Rectal smooth muscle tissue (tissue), 1 donor: Measurements from ENCODE around the gene MYO5A.

ENCODE experiments used
- H3K27ac ChIP-seq: one replicate; pipeline ENCODE4 v1.7.0; 2013; ENCODE audit warnings: low read depth, low read length, inconsistent platforms
- H3K27me3 ChIP-seq: one replicate; pipeline ENCODE4 v1.7.0; 2013; ENCODE audit warnings: low read length; ENCODE audit not compliant: control insufficient read depth, insufficient read depth
- H3K36me3 ChIP-seq: one replicate; pipeline ENCODE4 v1.7.0; 2013; ENCODE audit warnings: low read length; ENCODE audit not compliant: control insufficient read depth, insufficient read depth
- H3K4me1 ChIP-seq: one replicate; pipeline ENCODE4 v1.7.0; 2013; ENCODE audit warnings: low read length; ENCODE audit not compliant: control insufficient read depth, insufficient read depth
- H3K4me3 ChIP-seq: one replicate; pipeline ENCODE4 v1.7.0; 2013; ENCODE audit warnings: low read length
- H3K9ac ChIP-seq: one replicate; pipeline ENCODE4 v1.7.0; 2013; ENCODE audit warnings: low read length

The MYO5A gene

DNA sequence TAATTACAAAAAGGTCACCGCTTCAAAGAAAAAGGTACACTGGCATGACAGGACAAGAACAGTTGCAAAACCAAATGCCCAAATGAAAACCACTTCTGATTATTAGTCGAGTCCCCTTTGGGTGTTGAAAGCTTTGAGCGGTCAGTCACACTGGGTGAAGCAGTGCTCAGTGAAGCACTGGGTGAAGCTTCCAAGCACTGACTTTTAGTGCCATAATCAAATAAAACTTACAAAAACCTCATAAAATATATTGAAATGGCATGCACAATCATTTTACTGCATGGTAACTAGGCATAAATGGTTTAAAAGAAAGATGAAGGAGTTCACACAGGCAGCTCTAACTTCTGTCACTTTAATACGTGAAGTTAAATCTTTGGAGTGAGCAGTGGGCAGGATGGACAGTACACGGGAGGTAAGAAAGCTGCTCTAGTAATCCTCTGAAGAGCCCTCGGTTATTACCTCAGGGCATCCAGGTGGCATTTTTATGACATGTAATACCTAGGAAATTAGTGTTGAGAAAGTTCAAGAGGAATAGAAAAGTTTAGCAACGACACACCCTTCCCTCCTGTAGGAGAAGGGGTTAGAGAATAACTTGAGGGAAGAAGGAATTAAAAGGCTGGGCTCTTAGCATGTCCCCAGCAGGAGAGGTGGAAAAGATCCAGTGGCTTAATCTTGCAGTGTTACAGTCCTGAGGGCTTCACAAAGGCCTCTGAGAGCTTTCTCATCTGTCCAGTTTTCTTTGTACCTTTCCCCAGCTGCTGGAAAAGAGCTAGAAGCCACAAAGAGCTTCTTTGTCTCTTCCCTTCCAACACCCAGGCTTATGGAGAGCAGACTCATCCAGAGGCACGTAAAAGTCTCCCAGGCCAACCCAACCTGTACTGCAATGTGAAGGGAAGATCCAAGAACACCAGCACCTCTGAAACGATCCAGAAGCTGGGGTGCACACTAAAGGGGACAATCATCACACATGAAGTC lies 168.2 kb downstream of the MYO5A start:
- Histone ChIP-seq H3K36me3 (no peaks in the 10 kb centered on the region), H3K4me1 (no peaks in the 10 kb centered on the region), H3K27me3 (no peaks in the 10 kb centered on the region), H3K27ac (no peak overlapping the region), H3K4me3 (no peak overlapping the region), H3K9ac (no peak overlapping the region)

DNA sequence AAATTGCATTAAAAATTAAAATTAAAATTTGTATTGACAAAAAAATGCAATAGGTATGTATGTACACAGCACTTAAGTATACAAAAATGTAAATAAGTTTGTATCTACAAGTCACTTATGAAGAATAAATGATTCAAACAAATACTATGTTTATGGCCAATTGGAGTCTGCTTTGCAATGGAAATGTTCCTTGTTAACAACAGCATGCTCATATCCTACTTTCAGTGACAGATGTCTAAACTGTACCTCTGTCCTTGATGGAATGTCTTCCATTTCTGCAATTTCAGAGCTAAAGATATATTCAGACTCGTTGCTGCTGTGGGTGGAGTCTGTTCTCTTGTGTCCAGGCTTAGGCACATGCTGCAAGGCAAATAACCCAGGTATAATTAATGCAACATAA lies 169.0 kb downstream of the MYO5A start:
- no peak overlapping the region for H3K27ac ChIP-seq
- H3K4me1 ChIP-seq = no peaks in the 10 kb centered on the region
- H3K4me3 ChIP-seq = no peak overlapping the region
- no peaks in the 10 kb centered on the region for H3K36me3 ChIP-seq
- H3K27me3 ChIP-seq = no peaks in the 10 kb centered on the region
- H3K9ac ChIP-seq = no peak overlapping the region

DNA sequence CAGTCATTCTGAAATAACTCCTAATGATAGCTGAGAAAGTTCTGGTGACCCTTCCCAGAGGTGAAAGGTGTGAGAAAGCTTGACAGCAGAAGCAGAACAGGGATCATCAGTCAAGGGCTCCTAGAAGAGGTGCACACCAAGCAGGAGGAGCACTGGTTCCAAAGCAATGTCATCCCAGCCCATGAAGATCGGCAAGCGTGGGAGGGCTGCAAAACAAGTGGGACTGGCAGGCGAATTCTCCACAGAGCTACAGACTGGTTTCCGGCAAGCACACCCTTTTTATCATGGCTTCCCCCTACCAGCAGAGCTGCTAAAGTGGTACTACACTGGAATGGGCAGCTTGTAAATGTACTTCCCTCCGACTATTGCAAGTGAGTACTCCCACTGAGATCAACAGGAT lies 170.7 kb downstream of the MYO5A start:
- H3K9ac ChIP-seq = no peak overlapping the region
- no peaks in the 10 kb centered on the region for H3K27me3 ChIP-seq

DNA sequence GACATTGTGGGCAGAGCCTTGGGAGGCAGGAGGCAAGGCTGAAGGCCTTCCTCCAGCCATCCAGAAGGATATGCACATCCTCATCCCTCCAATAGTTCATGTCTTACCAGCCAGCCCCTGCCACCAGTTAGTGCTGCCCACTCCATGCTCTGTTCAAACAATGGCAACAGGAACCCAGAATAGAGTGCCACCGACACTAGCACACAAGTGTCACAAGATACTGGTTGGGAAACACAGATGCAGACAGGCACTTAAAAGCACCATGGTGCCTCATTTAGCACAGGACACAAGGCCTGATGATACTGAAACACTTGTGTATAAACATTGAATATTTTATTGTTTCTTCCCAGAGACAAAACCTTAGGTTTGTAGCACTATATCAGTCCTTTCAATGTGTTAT lies 176.6 kb downstream of the MYO5A start:
- Histone ChIP-seq H3K4me3 (no peak overlapping the region), H3K9ac (no peak overlapping the region), H3K4me1 (no peaks in the 10 kb centered on the region), H3K27ac (no peak overlapping the region), H3K27me3 (no peaks in the 10 kb centered on the region), H3K36me3 (peaks cover 7% of the 10 kb centered on the region)

More for the DNA sequence above, 170.7 kb downstream of the MYO5A start:
- H3K4me1 ChIP-seq = no peaks in the 10 kb centered on the region
- H3K36me3 ChIP-seq = no peaks in the 10 kb centered on the region
- H3K4me3 ChIP-seq = no peak overlapping the region
- H3K27ac ChIP-seq = no peak overlapping the region

DNA sequence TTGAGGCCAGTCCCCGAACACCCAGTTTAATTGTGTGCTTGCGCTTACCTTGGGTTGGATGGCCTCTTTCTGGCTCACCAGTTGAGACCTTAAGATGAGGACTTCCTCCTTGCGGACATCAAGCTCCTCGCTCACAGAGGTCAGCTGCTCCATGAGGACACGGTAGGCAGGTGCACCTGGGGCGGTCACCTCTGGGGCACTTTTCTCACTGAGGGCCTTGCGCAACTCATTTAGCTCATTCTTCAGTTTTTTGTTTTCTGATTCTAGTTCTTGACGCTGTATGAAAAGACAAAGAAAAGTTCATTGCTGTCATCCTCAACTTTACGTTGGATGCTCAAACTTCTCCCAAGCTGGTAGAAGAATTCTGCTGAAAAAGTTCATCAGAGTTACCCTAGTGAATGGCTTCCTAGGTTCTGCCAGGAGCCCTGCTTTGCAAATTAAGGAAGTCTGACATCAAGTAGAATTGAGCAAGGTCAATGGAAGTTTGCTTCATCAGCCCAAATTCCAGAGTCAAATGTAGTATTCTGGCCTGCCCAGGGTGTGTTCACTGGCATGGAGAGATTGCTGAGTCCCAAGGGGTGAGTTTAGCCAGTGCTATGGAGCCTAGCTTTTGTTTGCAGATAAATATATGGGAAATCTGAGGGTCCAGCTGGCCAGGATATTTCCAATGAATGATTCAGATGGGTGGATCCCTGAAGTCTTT lies 177.3 kb downstream of the MYO5A start:
- Histone ChIP-seq H3K9ac (no peak overlapping the region), H3K4me3 (no peak overlapping the region), H3K4me1 (no peaks in the 10 kb centered on the region), H3K27me3 (no peaks in the 10 kb centered on the region), H3K27ac (no peak overlapping the region), H3K36me3 (peaks cover 7% of the 10 kb centered on the region)

DNA sequence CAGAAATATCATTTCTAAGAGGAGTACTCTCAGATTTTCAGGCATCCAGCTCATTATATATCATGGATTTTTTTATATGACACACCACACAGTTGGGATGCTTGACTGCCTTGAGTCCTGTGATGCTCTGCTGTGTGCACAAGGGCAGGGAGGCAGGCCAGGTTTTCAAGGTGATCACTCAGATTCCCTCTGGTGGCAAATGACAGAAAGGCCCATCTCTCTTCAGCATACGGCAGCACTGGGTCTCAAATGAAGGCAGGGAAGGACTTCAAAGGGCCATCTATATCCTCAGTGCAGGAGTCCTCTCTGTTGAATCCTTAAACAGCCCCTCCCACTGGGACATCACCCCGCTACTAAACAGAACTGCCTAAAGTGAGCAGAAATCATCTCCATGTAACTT lies 178.3 kb downstream of the MYO5A start:
- Histone ChIP-seq H3K9ac (no peak overlapping the region), H3K36me3 (peaks cover 7% of the 10 kb centered on the region), H3K27ac (no peak overlapping the region), H3K4me1 (no peaks in the 10 kb centered on the region), H3K4me3 (no peak overlapping the region), H3K27me3 (no peaks in the 10 kb centered on the region)

DNA sequence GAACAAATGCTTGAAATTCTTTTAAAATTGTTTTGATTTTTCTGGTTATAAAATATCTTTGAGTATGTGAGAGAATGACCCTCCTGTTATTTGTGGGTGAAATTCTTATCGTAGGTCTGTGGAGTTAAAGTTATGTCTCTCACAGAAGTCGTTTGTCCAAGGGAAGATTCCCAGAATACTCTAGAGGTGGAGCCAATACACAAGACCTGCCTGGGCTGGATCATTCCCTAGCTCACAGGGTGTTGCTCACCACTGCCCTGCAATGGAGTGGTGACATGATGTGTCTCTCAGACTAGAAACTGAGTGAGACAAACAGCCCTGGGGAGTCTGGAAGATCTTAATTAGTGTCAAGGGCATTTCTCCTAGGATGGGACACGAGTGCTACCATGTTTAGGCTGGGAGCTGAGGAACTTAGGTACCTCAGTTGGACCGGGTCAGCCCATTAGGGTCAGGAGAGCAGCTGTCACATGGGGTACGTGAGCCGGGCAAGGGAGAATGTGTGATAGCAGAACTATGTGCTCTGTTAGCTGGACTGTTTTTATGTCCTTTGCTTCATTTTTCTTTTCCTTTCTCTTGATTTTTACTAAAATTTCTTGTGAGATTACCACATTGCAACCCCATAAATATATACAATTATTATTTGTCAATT lies 179.5 kb downstream of the MYO5A start:
- Histone ChIP-seq H3K4me3 (no peak overlapping the region), H3K27me3 (no peaks in the 10 kb centered on the region), H3K4me1 (no peaks in the 10 kb centered on the region), H3K27ac (no peak overlapping the region), H3K9ac (no peak overlapping the region), H3K36me3 (peaks cover 7% of the 10 kb centered on the region)

DNA sequence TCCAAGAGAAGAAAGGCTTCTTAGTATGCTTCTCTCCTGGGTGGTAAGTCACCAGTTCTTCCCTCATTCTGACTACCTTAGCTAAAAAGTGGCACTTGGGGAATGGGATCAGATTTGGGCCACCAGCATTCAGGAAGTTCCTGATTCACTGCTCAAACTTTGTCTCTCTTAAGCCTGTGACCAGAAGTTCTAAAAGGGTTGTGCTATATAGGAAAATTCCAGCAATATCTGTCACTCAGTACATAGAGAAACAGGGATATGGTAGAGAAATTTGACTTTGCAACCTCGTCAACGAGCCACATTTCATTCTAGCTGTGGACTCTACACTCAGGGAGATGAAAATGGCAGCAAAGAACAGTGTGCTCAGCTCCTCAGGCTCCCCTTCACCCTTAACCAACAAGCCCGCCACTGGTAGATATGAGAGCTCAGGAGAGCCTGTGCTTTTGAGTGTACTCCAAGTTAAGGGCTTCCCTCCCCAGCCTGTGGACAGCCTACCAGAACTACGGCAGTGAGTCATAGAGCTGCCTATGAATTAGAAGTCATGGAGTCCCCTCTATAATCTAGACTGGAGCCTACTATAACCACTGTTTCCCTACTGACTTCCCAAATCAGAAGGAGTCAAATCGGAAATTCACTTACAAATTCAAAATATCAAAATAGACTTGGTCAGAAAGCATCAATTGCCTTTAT lies 180.5 kb downstream of the MYO5A start:
- H3K4me1 ChIP-seq = no peaks in the 10 kb centered on the region
- H3K36me3 ChIP-seq = peaks cover 7% of the 10 kb centered on the region
- H3K27me3 ChIP-seq = no peaks in the 10 kb centered on the region
- H3K9ac ChIP-seq = no peak overlapping the region
- no peak overlapping the region for H3K27ac ChIP-seq
- H3K4me3 ChIP-seq = no peak overlapping the region

DNA sequence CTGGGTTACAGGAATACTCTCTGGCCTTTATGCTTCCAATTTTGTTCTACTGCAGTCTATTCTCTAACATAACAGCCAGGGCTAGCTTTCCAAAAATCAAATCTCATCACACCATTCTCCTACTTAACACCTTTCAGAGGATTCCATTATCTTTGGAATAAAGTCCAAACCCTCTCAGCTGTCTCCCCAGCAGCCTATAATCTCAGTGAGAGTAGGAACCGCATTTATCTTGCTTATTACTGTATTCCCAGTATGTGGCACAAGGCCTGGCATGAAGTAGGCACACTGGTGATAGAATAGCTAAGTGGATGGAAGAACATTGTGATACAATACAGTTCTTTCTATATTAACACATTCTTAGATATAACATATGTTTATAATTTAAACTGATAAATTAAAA lies 184.1 kb downstream of the MYO5A start:
- no peaks in the 10 kb centered on the region for H3K4me1 ChIP-seq
- no peak overlapping the region for H3K27ac ChIP-seq
- H3K36me3 ChIP-seq = peaks cover 4% of the 10 kb centered on the region

DNA sequence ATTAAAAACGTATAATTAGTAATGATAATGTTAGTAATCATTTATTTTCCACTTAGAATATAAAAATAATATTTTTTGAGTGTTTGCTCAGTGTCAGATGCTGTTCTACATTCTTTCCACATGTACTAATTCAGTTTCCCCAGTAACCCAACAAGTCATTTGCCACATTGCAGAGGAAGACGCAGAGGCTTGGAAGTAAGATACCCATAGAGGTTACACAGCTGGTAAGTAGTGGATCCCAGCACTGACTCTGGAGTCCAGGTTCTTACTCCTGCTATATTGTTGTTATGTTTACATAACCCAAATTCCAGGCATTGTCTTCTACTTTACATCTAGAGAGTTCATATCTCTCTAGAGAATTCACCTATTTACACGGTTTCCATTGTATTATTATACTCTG lies 184.8 kb downstream of the MYO5A start:
- Histone ChIP-seq H3K4me3 (no peak overlapping the region), H3K27ac (no peak overlapping the region), H3K4me1 (no peaks in the 10 kb centered on the region), H3K27me3 (no peaks in the 10 kb centered on the region), H3K9ac (no peak overlapping the region), H3K36me3 (no peaks in the 10 kb centered on the region)

More for the DNA sequence above, 184.1 kb downstream of the MYO5A start:
- H3K4me3 ChIP-seq = no peak overlapping the region
- H3K27me3 ChIP-seq = no peaks in the 10 kb centered on the region
- H3K9ac ChIP-seq = no peak overlapping the region

DNA sequence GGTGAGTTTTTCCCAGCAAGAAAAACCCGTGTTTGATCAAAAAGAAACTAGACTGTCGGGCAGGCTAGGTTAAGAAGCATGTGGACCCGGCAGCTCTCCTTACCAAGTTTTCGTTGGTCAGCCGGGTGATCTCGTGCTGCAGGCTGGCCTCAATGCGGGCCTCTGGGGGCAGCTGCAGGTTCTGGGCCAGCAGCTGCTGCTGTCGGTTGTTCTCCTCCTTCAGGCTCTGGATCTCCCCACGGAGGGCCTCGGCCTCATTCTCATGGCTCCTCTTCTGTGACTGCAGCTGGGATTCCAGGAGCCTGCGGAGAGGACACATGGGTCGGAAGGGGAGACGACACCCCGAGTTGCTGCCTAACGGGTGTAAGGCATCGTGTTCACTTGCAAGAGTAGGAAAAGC lies 188.6 kb downstream of the MYO5A start:
- Histone ChIP-seq H3K9ac (no peak overlapping the region), H3K27me3 (no peaks in the 10 kb centered on the region), H3K36me3 (no peaks in the 10 kb centered on the region), H3K4me3 (no peak overlapping the region), H3K27ac (no peak overlapping the region), H3K4me1 (no peaks in the 10 kb centered on the region)

DNA sequence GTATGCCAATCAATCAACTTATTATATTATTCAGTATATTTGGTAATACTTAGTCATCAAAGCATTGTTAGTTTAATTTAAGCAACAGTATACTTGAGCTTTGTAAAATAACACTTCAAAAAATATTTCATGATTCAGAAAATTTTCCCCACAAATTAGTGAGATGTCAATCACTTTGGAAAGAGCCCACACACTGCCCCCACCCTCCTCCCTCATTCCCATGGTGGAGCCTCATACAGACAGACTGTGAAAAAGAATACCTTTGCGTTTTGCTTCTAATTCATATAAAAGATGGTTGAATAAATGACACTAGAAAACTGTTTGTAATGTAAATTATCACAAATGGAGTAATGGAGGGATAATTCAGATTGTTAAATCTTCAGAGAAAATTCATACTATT lies 189.8 kb downstream of the MYO5A start:
- H3K4me3 ChIP-seq = no peak overlapping the region
- no peak overlapping the region for H3K9ac ChIP-seq
- H3K27ac ChIP-seq = no peak overlapping the region

More for the DNA sequence above, 189.8 kb downstream of the MYO5A start:
- no peaks in the 10 kb centered on the region for H3K36me3 ChIP-seq
- H3K27me3 ChIP-seq = no peaks in the 10 kb centered on the region
- H3K4me1 ChIP-seq = no peaks in the 10 kb centered on the region
